Measurements from ENCODE around the gene HECW1. TPM values are rescaled to one million over a fixed set of nuclear protein-coding genes. Genes with fewer than 3 reads are reported as not detected.
A peak's percentile ranks its signal among the peaks of the same experiment; 100 is the strongest.

Gene HECW1
- total and polyA plus RNA-seq, 2 of the 8 experiments (the other 6 are each of a cell fraction or from before 2014, with no cell fraction given) = 2.9 to 12.7 TPM

DNA sequence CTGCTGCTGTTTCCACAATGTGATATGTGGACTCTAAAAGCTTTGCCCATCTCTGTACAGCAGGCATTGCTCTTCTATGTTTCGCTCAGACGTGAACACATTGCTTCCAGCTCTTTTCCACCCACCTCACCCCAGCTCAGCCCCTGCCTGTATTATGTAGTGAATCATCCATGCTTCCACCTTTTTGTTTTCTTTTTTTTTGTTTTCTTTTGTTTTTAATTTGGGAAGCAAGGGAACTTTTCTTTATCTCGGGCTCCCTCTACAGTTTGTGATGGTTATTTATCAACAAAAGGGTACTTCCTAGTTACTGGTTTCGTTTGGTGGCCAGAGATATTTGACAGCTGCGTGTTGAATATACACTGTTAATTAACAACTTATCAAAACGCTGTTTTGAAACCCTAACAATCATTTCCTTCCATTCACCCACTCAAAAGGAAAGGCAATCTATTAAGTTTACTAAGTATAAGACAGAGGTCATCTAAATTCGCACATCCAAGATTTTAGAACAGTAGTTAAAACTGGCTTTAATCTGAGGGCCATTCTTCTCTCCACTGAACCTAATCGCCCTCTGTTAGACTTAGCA is 342.6 kb downstream of the HECW1 start:
- POLR2A ChIA-PET (ENCODE audit: partially characterized antibody) = no interaction called here
- no peak overlapping the region for H3K14ac ChIP-seq (ENCODE audit: insufficient read length)
- H3K27ac ChIP-seq (ENCODE audit: low read depth, low read length) = no peak overlapping the region
- H3K36me3 ChIP-seq (ENCODE audit: control insufficient read depth in 2 of 4, insufficient read depth in 4 of 4, low read length in 3 of 4) = no peaks in the 10 kb centered on the region
- peak overlapping the region; percentile 25 for H4K91ac ChIP-seq (replicated peaks; ENCODE audit: insufficient read length, low read length)
- CTCF ChIA-PET (ENCODE audit: partially characterized antibody) = interaction anchor here (0.6 to 4.8 kb wide), 50 partner anchors 9 to 1464 kb away, joined by 3 to 20 read pairs (median 4); partner anchors contain the start of genes BLVRA and STK17A
- no peaks in the 10 kb centered on the region for H3K9me3 ChIP-seq (ENCODE audit: insufficient read depth in 2 of 2, low read depth in 1 of 2, low read length in 1 of 2)
- DNase-seq (ENCODE audit: low read depth in 1 of 2, low spot score in 2 of 2) (no peak), FAIRE-seq (peak; percentile 96)
- no peaks in the 10 kb centered on the region for H3K79me2 ChIP-seq (ENCODE audit: control insufficient read depth in 1 of 2, insufficient read depth in 2 of 2, low read length in 2 of 2)
- peak overlapping the region; percentile 96 for H2BK120ac ChIP-seq (replicated peaks; ENCODE audit: low read depth, low read length)
- H2AFZ ChIP-seq (ENCODE audit: low read length) = peak overlapping the region; percentile 93
- H2AK5ac ChIP-seq (ENCODE audit: low read depth, low read length) = no peak overlapping the region
- no peak overlapping the region for H2BK12ac ChIP-seq (ENCODE audit: low read depth, low read length)
- H4K8ac ChIP-seq (ENCODE audit: extremely low read depth, insufficient read depth, low read length) = no peak overlapping the region
- H3K4me3 ChIP-seq (ENCODE audit: extremely low read depth in 1 of 4, insufficient read depth in 2 of 4, low read depth in 3 of 4, low read length in 4 of 4) = no peak overlapping the region
- WGBS, 2 experiments (ENCODE audit: extremely low coverage in 1 of 2, insufficient coverage in 1 of 2, insufficient read length in 1 of 2, insufficient replicate concordance in 2 of 2, low coverage in 1 of 2, low lambda C conversion rate in 2 of 2, missing lambda C conversion rate in 1 of 2) = 38% methylated on average over 8 of the region's 8 CpGs; no CpG with 5 or more reads in 1 of the 2 experiments
- H3K9ac ChIP-seq (replicated peaks in 1 of 4; ENCODE audit: extremely low read depth in 1 of 4, low read depth in 3 of 4, low read length in 3 of 4) = no peak overlapping the region
- no peaks in the 10 kb centered on the region for H4K20me1 ChIP-seq (replicated peaks in 1 of 2; ENCODE audit: control insufficient read depth in 1 of 2, insufficient read depth in 2 of 2, low read length in 2 of 2)
- no peaks in the 10 kb centered on the region for H3K23me2 ChIP-seq (ENCODE audit: low read depth, low read length)
- H3K79me1 ChIP-seq (ENCODE audit: low read depth, low read length) = no peaks in the 10 kb centered on the region
- H3K4me1 ChIP-seq (replicated peaks in 1 of 4; ENCODE audit: control insufficient read depth in 3 of 4, insufficient read depth in 4 of 4, low read length in 3 of 4) = peaks cover 0 to 3% (median 2%) of the 10 kb centered on the region in 4 experiments; a peak in 4 of 7 replicates
- H2BK15ac ChIP-seq (ENCODE audit: low read length) = no peak overlapping the region; the same call in 1 of the 2 replicates
- no peaks in the 10 kb centered on the region for H3K27me3 ChIP-seq (replicated peaks in 1 of 4; ENCODE audit: control insufficient read depth in 3 of 4, extremely low read depth in 1 of 4, insufficient read depth in 3 of 4, low read length in 3 of 4)
- H3K4me2 ChIP-seq (ENCODE audit: insufficient read depth in 1 of 2, low read depth in 2 of 2, low read length in 2 of 2) = no peak overlapping the region; a peak in 1 of 4 replicates
- H4K5ac ChIP-seq (ENCODE audit: insufficient read length, low read depth, low read length) = no peak overlapping the region
- H3K18ac ChIP-seq (ENCODE audit: extremely low read depth, low read length) = no peak overlapping the region
- H2BK20ac ChIP-seq (ENCODE audit: low read length) = no peak overlapping the region
- H3K23ac ChIP-seq (ENCODE audit: insufficient read length) = no peak overlapping the region
- H2BK5ac ChIP-seq (ENCODE audit: low read depth, low read length) = peak overlapping the region; percentile 86; the same call in 1 of the 2 replicates
- no peak overlapping the region for H3K4ac ChIP-seq (replicated peaks; ENCODE audit: insufficient read length, low read depth, low read length)
- H3K56ac ChIP-seq (replicated peaks; ENCODE audit: insufficient read length, low read depth, low read length) = no peak overlapping the region
- TF ChIP-seq CTCF (IDR thresholded peaks at IDR 0.05; ENCODE audit: control extremely low read depth in 1 of 3, insufficient read depth in 1 of 3, low read depth in 1 of 3, low read length in 3 of 3) = peak in 2 of 3 experiments; percentile 37 to 46; a peak in 2 of 4 replicates
- no peak for TF ChIP-seq YY1 (IDR thresholded peaks at IDR 0.05; ENCODE audit: low read depth, low read length)
- no peak for TF ChIP-seq KDM1A (IDR thresholded peaks at IDR 0.05; ENCODE audit: borderline replicate concordance, low read length)
- TF ChIP-seq TCF12 (IDR thresholded peaks at IDR 0.05; ENCODE audit: low read depth, low read length) = no peak

Measured in H1 (cell line).